LoVo (cell line): ENCODE measurements around the gene MRPL23.

ENCODE experiments used
- DNase-seq: peaks from one replicate; pipeline ENCODE4 v3.0.0-alpha.2; 2016; ENCODE audit warnings: low spot score

Gene MRPL23

GRCh38 chr11:1921574-1922141 is 25.5 kb upstream of the MRPL23 start:
- no peak for DNase-seq

GRCh38 chr11:1922481-1923081 is 24.6 kb upstream of the MRPL23 start:
- no peak for DNase-seq

- no peak for DNase-seq
These were observed 23.8 kb upstream of the MRPL23 start for GRCh38 chr11:1923201-1923956.

GRCh38 chr11:1924181-1924580 is 23.0 kb upstream of the MRPL23 start:
- DNase-seq = no peak

- no peak for DNase-seq
These were observed 22.3 kb upstream of the MRPL23 start for GRCh38 chr11:1924646-1925372.

GRCh38 chr11:1925373-1926155 is 21.6 kb upstream of the MRPL23 start:
- DNase-seq = no peak

GRCh38 chr11:1926156-1927025 is 20.7 kb upstream of the MRPL23 start:
- DNase-seq = no peak

GRCh38 chr11:1927026-1927847 is 19.9 kb upstream of the MRPL23 start:
- no peak for DNase-seq

GRCh38 chr11:1927848-1928469 is 19.2 kb upstream of the MRPL23 start:
- no peak for DNase-seq

- DNase-seq = no peak
These were observed 18.7 kb upstream of the MRPL23 start for GRCh38 chr11:1928470-1928890.

GRCh38 chr11:1928891-1929541 is 18.1 kb upstream of the MRPL23 start:
- no peak for DNase-seq

- no peak for DNase-seq
These were observed 17.3 kb upstream of the MRPL23 start for GRCh38 chr11:1929621-1930461.

GRCh38 chr11:1930462-1930830 is 16.7 kb upstream of the MRPL23 start:
- no peak for DNase-seq

GRCh38 chr11:1931341-1932104 is 15.6 kb upstream of the MRPL23 start:
- DNase-seq = no peak

GRCh38 chr11:1932105-1932480 is 15.0 kb upstream of the MRPL23 start:
- no peak for DNase-seq

GRCh38 chr11:1932681-1933080 is 14.5 kb upstream of the MRPL23 start:
- no peak for DNase-seq
